Hepatic stellate cell (primary cell): Measurements from ENCODE around the gene BMP2K.
A peak's percentile ranks its signal among the peaks of the same experiment; 100 is the strongest.

Experiments used
- DNase-seq: peaks from one replicate; pipeline ENCODE4 v3.0.0; 2011; ENCODE audit warnings: low spot score

The BMP2K gene

DNA sequence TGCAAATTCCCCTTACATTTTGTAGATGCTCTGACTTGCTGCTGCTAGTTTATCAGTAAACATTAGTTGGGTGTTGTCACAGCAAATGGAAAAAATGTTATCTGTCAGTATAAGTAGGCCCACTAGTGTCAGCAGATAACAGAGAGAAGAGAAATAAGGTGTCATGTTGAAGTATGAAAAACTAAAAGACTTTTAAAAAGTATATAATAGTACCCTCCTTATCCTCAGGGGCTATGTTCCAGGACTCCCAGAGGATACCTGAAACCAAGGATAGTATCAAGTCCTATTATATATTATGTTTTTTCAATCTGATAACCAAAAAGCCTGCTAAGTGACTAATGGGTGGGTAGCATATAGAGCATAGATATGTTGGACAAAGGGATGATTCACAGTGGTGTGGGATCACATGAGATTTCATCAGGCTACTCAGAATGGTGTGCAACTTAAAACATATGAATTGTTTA, 11.6 kb upstream of the BMP2K start:
- no peak for DNase-seq

DNA sequence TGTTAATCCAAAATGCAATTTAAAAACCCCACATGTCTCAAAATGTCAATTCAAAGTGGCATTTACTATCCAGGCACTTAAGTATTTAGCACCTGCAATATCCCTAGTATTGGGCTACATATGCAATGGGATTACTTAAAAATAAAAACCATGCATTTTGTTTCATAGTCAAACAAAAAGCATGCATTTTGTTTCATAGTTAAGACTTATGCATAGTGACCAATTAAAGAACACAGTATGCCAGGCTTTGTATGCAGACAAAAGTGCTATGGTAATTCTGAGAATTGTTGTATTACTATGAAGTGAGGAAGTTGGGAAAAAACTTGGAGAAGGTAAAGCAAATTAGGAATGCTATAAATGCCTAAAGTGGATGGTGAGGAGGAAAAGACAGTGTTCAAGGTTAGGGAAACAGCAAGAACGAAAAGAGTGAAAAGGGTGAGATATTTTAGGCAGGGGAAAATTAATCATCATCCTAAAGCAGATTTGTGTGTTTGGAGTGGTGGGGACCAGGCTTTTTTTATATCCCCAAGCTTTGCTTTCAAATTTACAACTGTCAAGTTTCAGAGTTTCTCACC, 10.6 kb upstream of the BMP2K start:
- DNase-seq, result no peak

DNA sequence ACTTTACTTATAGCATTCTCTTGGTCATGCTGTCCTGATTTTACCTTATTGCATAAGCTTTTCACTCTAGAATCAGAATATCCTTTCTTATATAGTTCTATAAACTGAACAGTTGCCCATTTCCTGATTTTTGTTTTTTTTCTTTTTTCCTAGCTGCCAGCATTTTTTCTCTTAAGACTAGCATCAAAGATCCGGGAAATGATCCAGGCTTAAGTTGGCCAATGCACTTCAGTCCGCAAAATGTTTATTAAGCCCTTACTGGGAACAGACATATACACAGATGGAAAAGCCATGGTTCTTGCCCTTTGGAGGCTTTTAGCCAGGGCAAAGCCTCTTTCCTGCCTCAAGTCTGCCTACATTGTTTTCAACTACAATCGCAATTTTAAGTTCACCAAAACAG, 10.1 kb upstream of the BMP2K start:
- no peak for DNase-seq

DNA sequence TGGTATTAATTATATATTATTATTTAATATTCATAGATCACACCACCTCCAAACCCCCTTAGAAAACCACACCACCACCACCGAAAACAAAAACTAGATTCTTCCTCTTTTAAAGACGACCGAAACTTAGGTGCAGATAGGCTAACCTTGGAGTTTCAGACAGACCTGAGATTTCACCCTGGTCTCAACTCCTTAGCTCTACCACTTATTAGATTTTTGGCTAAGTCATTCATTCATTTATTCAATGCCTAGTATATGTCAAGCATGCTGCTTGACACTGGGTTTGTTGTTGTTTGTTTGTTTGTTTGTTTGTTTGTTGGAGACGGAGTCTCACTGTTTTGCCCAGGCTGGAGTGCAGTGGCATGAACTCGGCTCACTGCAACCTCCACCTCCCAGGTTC, 9.5 kb upstream of the BMP2K start:
- DNase-seq, result no peak

DNA sequence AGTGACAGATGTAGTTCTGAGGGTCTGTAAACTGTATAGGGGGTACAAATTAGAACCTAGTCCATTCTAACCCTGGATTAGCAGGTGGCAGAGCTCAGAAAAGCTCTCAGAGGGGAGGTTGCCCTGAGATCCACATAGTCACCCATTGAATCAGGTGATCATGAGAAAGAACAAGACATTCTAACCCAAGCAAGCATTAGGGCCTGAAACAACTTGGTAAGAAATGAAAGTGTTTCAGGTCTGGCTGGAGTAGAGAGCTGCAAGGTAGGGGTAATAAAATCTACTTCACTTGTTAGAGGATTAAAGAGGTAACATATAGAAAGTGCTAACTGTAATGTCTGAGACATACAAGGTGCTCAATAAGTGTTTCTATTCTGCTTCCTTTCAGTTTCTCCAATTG, 8.8 kb upstream of the BMP2K start:
- DNase-seq, result no peak

DNA sequence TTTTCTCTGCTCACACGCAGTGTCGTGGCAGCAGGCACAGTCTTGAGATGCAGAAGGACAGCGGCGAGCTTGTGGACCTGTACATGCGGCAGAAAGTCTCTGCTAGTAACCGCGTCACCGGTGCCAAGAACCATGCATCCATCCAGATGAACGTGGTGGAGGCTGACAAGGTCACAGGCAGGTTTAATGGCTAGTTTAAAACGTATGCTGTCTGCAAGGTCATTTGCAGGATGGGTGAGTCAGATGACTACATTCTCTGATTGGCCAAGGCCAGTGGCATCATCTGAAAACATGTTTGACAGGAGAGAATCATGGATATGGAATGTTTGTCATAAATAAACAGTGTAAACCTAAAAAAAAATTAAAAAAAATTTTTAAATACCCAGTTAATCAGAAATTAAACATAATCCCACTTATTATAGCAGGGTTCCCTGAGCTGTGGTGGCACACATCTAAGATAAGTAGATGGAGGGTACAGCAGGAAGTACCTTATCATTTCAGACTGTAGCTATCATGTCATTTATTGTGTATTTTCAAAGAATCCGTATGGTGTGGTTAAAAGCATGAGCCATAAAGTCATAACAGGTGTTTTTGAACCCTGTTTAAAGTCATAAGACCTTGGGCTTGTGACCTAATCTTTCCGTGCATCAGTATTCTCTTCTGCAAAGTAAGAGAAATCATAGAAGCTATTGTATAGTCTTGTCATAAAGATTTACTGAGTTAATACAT, 7.5 kb upstream of the BMP2K start:
- DNase-seq, result peak; percentile 24

DNA sequence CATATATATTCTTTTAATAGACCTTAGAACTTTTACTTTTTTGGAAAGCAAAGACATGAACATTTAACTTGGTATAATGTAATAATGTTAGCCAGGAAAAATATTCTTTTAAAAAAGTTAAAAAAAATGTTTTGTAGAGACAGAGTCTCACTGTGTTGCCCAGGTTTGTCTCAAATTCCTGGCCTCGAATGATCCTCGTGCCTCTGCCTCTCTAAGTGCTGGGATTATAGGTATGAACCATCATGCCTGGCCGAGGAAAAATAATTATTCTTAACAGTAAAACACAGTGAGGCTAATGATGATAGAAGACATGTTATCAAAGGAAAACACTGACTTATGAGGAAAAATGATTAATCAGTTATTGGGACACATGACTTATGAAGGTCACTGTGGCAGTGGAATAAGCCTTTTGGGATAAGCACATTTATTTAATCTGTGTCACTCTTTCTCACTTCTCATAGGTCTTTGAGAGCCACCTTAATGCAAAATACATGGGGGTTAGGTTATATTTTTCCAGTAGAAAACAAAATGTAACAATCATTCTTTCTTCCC, 6.0 kb upstream of the BMP2K start:
- no peak for DNase-seq

DNA sequence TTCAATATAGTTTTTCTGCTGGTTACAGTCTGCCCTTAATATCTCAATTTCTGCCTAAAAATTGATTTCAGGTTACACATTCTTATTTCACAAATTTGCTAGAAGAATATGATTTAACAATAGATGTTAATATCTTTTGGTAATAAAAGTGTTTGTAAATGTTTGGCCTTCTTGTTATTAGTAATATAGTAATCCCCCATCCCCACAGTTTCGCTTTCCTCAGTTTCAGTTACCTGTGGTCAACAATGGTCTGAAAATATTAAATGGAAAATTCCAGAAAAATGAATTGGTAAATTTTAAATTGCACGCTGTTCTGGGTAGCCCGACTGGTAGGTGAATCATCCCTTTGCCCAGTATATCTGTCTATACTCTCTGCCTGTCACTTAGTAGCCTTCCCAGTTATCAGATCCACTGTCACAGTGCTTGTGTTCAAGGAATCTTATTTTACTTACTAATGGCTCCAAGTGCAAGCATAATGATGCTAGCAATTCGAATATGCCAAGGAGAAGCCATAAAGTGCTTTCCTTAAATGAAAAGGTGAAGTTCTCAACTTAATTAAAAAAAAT, 3.5 kb upstream of the BMP2K start:
- DNase-seq, result no peak

DNA sequence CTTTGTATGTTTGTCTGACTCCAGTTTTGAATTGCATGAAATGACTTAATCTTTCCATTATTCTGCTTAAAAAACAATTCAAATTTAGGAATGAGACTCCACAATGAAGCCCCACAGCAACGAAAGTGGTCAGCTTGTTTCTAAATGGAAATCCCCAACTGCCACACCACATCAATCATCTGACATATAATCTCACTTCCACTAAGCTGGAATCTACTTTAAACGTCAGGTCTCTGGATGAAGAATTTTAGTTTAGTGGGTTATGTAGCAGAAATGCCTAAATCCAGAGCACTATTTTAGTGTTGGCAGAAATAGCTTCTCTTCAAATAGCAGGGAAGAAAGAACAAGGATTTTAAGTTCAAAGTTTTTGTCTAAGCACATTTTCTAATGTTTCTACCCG, 1.7 kb upstream of the BMP2K start:
- no peak for DNase-seq

DNA sequence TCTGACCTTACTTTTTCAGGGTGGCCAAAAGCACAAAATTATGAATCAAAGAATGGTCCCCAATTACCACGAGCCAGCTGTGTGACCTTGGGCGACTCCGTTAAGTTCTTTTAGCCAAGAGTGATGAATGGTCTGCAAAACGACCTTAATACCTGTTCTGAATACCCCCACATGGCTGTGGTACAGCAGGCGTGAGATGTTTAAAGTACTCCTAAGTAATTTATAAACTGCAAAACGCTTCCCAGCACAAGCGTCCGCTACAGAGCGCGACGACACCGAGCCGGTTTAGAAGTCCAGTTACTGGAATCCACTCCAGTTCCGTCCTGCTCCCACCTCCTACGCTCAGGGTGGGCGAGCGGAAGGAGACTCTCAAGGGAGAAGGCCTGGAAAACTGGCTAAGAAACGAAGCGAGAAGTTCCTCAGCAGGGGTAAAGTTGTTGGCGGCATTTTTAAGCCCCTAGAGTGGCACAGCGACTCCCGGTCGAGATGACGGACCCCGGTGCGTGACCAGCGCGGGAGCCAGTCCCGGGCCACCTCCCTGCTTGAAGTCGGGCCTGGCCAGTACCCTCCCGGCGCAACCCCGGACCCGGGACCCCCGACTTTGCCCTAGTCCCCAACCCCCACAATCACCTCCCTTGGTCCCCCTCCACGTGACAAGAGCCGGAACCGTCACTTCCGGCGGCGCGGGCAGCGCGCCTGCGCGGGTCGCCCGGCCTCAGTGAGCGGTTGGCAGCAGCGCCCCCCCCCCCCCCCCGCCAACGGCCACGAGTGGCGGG, 659 bp upstream of the BMP2K start:
- DNase-seq, result peak; percentile 89

DNA sequence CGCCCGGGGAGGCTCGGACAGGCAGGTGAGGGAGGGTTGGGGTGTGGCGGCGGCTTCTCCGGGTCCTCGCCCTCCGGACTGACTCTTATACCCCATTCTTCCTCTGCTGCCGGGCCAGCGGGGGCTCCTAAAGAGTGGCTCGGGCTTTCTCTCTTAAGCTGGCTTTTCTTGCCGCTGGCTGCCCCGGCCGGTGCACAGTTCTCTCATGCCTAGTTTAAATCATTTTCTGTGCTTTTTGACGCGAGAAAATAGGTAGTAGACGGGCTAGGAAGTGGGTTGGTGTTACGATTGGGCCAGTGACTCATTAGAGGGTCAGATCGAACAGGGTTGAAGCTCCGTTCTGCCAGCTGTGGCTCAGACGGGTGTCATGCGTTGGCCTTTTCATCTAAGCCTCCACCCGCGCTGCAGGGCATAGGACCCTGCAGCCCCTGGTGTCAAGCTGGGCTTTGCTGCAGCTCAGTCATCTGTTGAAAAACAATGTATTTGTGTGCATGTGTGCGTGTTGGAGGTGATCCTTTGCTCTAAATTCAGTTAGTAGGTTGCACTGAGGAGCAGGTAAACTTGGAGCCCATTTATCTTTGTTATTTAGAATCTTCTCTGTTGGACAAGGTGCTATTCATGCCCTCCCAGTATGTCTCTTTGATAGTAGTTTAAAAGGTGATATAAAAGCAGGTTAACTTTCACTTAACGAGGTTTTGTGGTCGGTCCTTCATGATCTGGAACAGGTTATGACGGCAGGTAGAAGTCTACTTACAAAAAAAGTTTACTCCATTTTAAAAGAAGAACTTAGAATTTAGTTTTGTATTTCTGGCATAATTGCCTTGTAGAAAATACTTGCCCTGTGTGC, 802 bp downstream of the BMP2K start:
- DNase-seq, result peak; percentile 50

DNA sequence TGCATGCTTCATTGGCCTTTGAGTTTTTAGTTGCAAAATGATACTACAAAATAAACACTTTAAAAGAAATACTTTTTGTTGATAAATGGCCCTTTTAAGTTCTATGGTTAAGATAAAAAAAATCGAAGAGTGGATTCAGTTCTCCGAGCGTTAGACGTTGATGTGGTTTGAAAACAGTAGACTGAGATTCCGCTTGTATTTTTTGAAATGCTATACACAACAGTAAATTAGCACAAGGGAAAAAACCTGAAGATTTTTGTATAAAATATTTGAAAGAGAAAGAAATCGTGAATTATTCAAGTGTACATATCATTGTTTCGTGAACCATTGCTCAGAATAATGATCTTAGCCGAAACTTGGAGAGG, 1.4 kb downstream of the BMP2K start:
- DNase-seq, result no peak

DNA sequence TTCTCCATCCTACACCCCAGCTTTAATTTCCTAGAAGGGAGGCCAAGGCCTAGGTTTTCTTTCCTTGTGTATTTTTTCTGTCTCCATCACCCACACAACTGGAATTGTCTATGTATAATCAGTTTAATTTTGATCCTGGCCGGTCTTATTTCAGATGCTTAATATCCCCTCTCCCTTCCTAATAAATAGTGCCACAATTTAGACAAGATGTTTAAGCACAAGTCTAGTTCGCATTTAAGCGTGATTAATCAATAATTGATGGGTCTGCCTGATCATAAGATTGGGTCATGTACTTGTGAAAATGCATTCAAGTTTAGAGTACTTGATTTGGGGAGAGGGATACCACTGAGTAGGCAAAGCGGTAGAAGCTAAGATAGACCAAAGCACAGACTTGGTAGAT, 2.4 kb downstream of the BMP2K start:
- DNase-seq, result no peak

DNA sequence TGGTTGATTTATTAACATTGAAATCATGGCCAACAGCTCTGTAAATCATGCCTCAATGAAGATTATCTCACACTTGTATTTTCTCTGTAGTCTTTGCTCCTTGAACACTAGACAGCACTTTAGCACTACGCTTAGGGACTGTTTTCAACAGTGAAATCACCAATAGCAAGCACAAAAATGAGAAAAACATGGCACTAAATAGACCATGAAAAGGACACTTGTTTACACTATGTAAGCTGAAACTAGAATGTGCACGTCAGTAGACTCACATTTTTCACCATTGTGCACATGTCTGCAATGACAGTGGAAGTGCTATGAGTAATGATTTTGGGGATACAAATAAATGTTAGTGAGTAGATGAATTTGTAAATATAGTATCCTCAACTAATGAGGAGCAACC, 3.1 kb downstream of the BMP2K start:
- DNase-seq, result no peak

DNA sequence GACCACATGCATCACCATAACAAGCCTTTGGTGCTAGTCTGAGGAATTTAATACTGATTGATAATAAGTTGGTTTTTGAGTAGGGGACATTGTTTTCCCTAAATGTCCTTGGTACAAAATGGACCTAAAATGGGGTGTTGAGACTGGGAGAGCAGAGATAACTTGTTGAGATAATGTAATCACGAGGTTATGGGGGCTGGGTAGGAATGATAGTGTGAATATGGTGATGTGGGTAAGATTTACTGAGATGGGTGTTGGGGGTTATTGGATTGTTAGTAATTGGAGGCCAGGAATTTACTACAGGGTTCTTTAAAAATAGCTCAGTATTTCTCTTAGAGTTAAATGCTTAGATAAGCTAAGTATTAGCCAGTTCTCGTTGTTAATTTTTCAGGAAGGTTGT, 3.9 kb downstream of the BMP2K start:
- no peak for DNase-seq

DNA sequence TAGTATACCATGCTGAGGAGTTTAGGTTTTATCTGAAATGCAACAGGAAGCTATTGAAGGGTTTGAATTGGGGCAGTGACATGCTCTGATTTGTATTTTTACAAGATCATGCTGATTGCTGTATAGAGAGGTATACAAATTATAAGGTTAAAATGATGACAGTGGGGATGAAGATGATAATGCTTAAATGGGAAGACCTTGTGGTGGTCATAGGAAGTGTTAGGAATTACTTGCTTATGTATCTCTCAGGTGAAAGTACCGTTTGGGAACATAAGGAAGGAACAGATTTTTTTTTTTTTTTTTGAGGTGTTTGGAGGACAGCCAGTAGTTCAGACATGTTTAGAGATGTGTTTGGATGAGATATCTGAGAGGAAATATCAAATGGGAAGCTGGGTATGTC, 5.0 kb downstream of the BMP2K start:
- no peak for DNase-seq

DNA sequence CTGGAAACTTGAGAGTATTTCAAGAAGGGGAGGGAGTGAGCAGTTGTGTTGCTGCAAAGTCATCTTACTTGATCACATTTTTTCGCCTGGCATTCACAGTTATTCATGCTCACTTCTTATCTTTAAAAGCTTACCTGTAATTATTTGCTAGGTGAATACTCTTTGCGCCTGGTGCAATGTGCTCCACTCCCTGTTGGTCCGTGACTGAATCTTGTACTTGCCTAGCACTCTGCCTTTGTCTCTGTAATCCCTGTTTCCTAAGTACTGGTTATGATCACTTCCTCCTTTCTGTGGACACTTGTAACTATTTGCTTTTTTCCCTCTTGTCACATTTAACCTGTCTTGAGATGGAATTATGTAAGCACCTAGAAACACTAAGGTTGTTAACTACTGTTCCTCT, 5.8 kb downstream of the BMP2K start:
- no peak for DNase-seq

DNA sequence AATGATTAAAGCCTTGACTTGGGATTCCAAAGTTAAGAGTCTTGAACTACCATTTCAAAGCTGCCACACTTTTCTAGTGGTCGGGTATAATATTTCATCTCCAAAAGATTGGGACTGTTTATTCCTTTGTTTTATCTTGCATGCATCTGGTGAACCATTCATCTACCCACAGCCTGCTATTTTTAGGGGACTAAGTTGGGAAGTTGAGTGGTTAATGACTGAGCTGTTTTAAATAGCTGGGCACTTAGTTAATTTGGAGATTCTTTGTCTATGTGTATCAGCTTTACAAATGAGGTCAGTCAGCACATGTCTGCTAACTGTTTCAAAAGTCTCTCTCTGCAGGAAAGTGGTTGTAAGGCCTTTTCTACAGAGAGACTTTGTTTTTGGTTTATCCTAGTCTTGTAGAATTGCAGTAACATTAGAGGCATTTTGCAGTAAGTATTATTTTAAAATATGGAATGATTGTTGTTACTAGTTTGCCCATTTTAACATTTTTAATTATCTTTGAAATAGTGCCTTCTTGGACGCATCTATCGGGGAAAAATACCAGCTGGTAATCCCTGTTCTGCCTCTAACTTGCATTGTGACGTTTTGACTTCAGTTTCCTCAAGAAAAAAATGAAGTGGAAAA, 8.2 kb downstream of the BMP2K start:
- DNase-seq, result peak; percentile 23

DNA sequence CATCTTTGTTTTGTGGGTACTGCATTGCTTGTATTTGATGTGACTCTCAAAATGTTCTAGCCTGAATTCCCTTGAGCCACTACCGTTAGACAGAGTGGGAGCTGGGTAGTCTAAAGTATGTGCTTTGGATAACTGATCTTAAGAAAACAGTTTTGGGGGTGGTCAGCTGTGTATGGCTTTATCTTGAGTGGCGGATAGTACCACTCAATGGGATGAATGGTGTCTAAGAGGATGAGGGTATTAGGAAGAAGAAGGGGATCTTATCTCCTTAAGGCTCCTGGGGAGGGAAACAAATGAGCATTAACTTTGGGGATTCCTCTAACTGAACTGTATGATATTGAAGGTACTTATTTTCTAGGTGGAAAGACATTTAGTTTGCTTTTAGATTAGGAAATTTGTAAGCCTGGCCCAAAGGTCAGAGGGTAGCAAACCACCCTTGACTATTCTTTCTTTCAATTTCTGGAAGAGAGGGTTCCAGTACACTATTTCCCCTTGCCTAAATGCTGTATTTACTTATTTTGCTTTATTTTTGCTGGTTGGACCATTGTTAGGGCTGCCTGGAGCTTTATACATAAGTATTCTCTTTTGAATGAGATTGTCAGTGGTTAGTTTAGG, 11.3 kb downstream of the BMP2K start:
- DNase-seq, result no peak

DNA sequence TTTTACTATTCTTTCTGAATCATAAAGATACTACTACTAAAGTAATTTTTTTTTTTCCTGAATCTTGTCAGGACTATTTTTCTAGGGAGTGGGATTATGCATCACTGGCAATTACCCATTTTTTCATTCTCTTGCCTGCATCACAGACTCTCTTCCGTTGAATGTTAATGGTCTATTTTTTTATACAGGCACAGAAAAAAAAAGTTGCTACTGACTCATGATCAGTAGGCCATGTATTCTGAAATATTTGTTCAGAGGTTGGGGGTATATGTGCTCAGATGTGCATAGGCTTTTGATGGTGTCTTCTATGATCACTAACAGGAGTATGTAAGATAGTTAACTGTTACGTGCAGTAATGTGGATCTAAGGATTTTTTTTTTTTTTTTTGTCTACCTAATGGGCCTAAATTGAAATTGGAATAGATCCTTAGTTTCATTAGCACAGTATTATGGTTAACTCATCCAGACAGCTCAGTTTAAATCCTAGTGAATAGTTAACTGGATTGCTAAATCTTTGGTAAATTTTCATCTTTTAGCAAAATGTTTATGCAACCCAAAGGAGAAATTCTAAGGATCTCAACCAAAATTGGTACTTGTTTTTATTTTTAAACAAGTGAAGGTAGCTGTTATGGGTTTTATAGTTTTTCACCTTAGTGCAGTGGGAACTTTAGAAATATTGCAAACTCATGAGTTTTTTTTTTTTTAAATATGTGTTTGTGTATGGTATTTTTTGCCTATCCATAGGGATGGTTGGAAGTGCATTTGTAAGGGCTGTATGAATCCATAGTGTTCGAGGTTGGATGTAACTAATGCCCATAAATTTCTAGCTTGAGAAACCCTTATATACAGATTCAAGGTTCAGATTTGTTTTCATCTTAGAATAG, 12.1 kb downstream of the BMP2K start:
- no peak for DNase-seq
